ENCODE data around the gene C11orf21.

The C11orf21 gene

GRCh38 chr11:2259466-2259830, 42.3 kb downstream of the C11orf21 start:
- Histone ChIP-seq H3K9me2 (replicated peaks; ENCODE audit: control insufficient read depth, low read length) (no peaks in the 10 kb centered on the region), H3K27ac (ENCODE audit: low read depth, low read length) (no peak overlapping the region), H3K36me3 (ENCODE audit: control insufficient read depth, low read length) (no peaks in the 10 kb centered on the region), H3K4me2 (ENCODE audit: low read length) (no peak overlapping the region), H3K4me1 (ENCODE audit: control insufficient read depth, low read length) (no peaks in the 10 kb centered on the region), H3F3A (ENCODE audit: control insufficient read depth, insufficient read depth) (no peaks in the 10 kb centered on the region), H3K79me2 (ENCODE audit: control insufficient read depth, low read length) (no peaks in the 10 kb centered on the region), H4K20me1 (ENCODE audit: control insufficient read depth, insufficient read depth, low read depth, low read length) (no peaks in the 10 kb centered on the region), H3K4me3 (ENCODE audit: low read length) (no peak overlapping the region), H3K27me3 (ENCODE audit: control insufficient read depth, low read length) (no peaks in the 10 kb centered on the region), H3K9me3 (ENCODE audit: control insufficient read depth, insufficient read depth, low read length) (no peaks in the 10 kb centered on the region)
- TF ChIP-seq CTCF (IDR thresholded peaks at IDR 0.05; ENCODE audit: low read depth, low read length, poor library complexity, severe bottlenecking) (no peak), EZH2phosphoT487 (IDR thresholded peaks at IDR 0.05; ENCODE audit: borderline replicate concordance, low read length) (no peak)

GRCh38 chr11:2258501-2259465, 42.9 kb downstream of the C11orf21 start:
- Histone ChIP-seq H3K9me3 (ENCODE audit: control insufficient read depth, insufficient read depth, low read length) (no peaks in the 10 kb centered on the region), H3K36me3 (ENCODE audit: control insufficient read depth, low read length) (no peaks in the 10 kb centered on the region), H3F3A (ENCODE audit: control insufficient read depth, insufficient read depth) (no peaks in the 10 kb centered on the region), H4K20me1 (ENCODE audit: control insufficient read depth, insufficient read depth, low read depth, low read length) (no peaks in the 10 kb centered on the region), H3K4me3 (ENCODE audit: low read length) (no peak overlapping the region), H3K27ac (ENCODE audit: low read depth, low read length) (no peak overlapping the region), H3K9me2 (replicated peaks; ENCODE audit: control insufficient read depth, low read length) (no peaks in the 10 kb centered on the region), H3K4me2 (ENCODE audit: low read length) (no peak overlapping the region), H3K27me3 (ENCODE audit: control insufficient read depth, low read length) (no peaks in the 10 kb centered on the region), H3K4me1 (ENCODE audit: control insufficient read depth, low read length) (no peaks in the 10 kb centered on the region), H3K79me2 (ENCODE audit: control insufficient read depth, low read length) (no peaks in the 10 kb centered on the region)
- no peak for TF ChIP-seq EZH2phosphoT487 (IDR thresholded peaks at IDR 0.05; ENCODE audit: borderline replicate concordance, low read length)
- TF ChIP-seq CTCF (IDR thresholded peaks at IDR 0.05; ENCODE audit: low read depth, low read length, poor library complexity, severe bottlenecking) = no peak

GRCh38 chr11:2256951-2257700, 44.6 kb downstream of the C11orf21 start:
- Histone ChIP-seq H3K27me3 (ENCODE audit: control insufficient read depth, low read length) (no peaks in the 10 kb centered on the region), H3K36me3 (ENCODE audit: control insufficient read depth, low read length) (no peaks in the 10 kb centered on the region), H4K20me1 (ENCODE audit: control insufficient read depth, insufficient read depth, low read depth, low read length) (no peaks in the 10 kb centered on the region), H3K4me1 (ENCODE audit: control insufficient read depth, low read length) (no peaks in the 10 kb centered on the region), H3K9me2 (replicated peaks; ENCODE audit: control insufficient read depth, low read length) (no peaks in the 10 kb centered on the region), H3K9me3 (ENCODE audit: control insufficient read depth, insufficient read depth, low read length) (no peaks in the 10 kb centered on the region), H3K79me2 (ENCODE audit: control insufficient read depth, low read length) (no peaks in the 10 kb centered on the region), H3K4me2 (ENCODE audit: low read length) (no peak overlapping the region), H3K4me3 (ENCODE audit: low read length) (no peak overlapping the region), H3F3A (ENCODE audit: control insufficient read depth, insufficient read depth) (no peaks in the 10 kb centered on the region), H3K27ac (ENCODE audit: low read depth, low read length) (no peak overlapping the region)
- no peak for TF ChIP-seq EZH2phosphoT487 (IDR thresholded peaks at IDR 0.05; ENCODE audit: borderline replicate concordance, low read length)
- no peak for TF ChIP-seq CTCF (IDR thresholded peaks at IDR 0.05; ENCODE audit: low read depth, low read length, poor library complexity, severe bottlenecking)
